NCI-H526 (cell line): Measurements from ENCODE around the gene GRIK5.

Experiments
- DNase-seq, 2 experiments: peaks; one replicate each; lab custom pipeline; 2025; lab: John Stamatoyannopoulos, UW

GRIK5 gene

DNA sequence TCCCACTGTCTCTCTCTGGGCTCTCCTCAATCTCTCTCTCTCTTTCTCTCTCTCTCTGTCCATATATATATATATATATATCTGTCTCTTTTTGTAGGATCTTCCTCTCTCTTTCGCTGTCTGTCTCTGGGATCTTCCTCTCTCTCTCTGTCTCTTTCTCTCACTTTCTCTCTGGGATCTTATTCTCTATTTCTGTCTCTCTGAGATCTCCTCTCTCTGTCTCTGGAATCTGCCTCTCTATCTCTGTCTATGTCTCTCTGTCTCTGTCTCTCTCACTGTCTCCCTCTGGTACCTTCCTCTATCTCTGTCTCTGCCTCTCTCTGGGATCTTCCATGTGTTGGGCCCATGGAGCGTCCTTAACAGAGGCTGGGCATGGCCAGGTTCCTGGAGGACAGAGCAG lies 79.4 kb downstream of the GRIK5 start:
- DNase-seq, result no peak

DNA sequence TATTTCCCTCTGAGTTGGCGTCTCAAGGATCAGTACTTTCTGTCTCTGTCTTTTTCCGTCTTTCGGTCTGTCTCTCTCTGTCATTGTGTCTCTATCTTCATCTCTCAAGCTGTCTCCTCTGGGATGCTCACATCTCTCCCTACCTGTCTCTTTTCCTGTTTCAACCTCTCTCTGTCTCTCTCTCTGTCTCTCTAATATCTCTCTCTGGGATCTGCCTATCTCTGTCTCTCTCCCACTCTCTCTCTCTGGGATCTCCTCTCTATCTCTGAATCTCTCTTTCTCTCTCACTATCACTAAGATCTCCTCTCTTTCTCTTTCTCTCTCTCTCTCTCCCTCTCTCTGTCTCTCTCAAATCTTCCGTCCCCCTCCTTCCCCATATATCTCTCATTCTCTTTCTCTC lies 80.0 kb downstream of the GRIK5 start:
- DNase-seq, result no peak

DNA sequence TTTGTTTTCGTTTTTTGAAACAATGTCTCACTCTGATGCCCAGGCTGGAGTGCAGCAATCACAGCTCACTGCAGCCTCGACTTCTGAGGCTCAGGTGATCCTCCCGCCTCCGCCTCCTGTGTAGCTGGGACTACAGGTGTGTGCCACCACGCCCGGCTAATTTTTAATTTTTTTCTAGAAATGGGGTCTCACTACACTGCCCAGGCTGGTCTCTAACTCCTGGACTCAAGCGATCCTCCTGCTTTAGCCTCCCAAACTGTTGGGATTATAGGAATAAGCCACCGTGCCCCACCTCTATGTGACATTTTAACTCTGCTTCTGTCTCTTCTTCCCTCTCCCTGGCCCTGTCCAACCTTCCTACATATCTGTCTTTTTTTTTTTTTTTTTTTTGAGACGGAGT lies 81.1 kb downstream of the GRIK5 start:
- DNase-seq, result no peak

GRCh38 chr19:41987141-41987860 lies 82.7 kb downstream of the GRIK5 start:
- no peak for DNase-seq

DNA sequence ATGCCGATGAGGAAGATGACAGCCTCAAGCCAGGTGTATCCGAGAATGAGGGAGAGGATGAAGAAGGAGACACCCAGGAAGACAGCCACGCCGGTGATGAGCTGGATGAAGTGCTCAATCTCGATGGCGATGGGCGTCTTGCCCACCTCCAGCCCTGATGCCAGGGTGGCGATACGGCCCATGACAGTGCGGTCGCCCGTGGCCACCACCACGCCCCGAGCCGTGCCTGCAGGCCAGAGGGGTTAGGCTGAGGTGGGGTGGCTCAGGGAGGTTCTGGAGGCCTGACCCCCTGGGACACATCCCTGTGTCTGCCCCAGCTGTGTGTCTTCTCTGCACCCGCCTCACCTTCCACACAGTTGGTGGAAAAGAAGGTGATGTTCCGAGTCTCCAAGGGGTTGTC lies 85.0 kb downstream of the GRIK5 start:
- DNase-seq, result no peak

DNA sequence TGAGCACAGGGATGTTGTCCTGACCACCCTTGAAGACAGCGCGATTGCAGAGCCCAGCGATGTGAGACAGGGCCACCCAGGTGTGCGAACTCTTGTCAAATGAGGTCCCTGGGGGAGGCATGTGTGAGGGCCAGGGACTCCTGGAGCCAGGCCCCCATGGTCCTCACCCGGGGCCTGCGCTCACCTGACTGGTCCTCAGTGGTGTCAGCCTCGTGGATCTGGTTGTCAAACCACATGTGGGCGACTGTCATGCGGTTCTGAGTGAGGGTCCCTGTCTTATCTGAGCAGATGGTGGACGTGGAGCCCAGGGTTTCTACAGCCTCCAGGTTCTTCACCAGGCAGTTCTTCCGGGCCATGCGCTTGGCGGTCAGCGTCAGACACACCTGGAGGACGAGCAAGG lies 88.3 kb downstream of the GRIK5 start:
- DNase-seq, result no peak

DNA sequence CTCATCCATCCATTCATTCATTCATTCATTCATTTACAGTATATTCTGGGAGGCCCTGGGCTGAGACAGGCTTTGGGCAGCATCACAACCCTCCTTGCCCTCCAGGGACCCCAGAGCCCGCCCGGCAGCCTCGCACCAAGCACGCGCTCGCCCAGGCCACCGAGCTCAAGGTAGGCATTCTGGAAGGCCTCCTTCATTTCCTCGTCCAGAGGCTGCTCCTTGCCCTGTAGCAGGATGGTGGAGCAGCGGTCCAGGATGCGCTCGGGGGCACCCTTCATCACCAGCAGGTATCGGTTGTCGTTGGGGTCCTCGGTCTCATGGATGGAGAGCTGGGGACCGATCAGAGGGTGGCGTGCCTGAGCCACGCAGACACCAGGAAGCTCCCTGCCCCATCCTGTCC lies 91.5 kb downstream of the GRIK5 start:
- DNase-seq, result no peak

- no peak for DNase-seq
These were observed 92.1 kb downstream of the GRIK5 start for GRCh38 chr19:41977916-41978315.

DNA sequence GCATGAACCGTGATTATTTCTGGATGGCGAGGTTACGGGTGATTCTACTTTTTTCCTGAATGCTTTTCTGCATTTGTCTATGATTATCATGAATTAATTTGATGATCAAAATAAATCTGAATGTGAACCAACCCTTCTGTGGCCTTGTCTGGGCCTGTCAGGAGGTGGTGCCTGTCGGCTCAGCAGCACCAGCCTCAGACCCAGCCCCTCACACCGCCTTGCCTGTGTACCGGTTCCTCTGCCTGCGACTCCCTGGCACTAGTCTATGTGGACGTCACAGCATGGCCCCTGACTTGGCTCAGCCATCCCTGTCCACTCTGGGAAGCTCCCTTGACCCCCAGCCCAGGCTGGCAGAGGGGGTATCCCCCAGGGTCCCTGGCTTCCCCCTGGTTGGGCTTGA lies 95.4 kb downstream of the GRIK5 start:
- no peak for DNase-seq

DNA sequence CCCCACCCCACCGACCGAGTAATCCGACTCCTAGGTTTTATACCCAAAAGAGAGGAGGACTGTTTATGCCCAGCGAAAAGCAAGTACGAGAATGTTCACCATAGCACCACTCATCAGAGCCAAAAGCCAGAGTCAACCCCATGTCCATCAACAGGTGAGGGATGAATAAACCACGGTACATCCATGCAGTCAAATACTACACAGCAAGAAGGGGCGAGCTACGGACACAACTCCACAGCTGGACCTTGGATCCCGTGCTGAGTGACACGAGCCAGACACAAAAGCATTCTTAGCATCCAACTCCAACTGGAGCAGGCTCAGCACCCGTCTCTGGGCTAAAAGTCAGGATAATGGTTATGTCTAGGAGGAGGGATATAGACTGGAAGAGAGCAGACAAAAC lies 98.6 kb downstream of the GRIK5 start:
- no peak for DNase-seq

GRCh38 chr19:41969772-41970458 lies 100.1 kb downstream of the GRIK5 start:
- DNase-seq, result no peak

DNA sequence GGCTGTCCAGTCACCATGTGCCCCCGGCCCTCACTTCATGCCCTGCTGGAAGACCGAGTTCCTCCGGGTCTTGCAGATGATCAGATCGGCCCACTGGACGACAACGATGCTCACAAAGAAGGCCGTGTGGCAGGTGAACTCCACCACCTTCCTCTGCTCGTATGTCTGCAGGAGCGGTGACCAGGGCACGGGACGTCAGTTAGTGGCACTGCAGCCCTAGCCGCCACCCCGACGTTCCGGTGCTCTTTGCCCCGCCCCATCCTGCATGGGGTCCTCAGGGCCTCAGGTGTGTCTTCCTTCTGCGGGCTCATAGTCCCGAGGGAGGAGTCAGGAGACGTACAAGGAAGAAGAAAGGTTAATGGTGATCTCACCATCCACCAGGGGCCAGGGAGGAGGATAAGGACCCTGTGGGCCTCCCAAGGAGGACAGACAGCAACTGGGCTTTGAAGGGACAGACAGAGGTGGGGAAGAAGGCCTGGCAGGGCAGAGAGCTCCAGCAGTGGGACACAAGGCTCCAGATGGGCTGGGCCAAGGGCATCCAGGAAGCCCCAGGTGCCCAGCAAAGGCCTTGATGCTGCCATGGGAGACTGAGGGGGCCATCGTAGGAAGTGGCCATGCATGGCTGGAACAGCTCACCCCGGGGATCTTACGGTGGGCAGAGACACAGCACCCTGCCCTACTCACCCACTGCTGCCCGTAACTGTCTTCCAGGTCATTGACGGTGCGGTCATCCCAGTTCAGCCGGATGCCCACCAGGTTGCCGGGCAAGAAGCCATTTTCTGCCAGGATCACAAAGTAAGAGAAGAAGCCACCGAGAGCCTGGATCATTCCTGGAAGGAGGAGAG lies 101.0 kb downstream of the GRIK5 start:
- no peak for DNase-seq

DNA sequence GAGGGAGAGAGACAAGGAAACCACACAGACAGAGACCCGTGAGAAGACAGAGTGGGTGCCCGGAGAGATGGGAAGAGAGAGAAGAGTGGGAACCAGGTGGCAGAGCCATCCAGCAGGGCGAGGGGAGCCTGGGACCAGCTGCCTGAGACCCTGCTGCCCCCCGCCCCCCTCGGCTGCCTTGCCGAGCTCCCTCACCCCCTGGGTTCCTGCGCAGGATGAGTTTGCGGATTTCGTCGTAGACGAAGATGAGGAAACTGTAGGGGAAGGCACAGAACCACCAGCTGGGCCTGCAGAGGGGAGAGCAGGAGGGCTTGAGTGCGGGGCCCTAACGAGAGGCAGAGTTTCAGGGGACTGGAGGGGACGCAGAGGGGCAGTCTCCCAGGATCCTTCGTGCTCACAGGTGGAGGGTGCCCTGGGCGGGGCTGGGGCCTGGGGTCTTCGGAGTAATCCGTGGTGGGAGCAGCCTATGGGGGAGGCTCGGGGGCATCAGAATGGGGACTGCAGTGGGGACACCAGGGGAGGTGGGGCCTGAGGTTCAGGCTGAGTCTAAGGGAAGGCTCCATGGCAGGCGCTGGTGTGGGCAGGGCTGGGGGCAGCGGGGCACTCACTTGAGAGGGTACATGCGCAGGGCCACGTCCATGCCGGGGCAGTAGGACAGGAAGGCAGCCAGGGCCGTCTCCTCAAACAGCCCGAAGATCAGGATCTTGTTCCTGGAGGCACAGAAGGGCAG lies 102.8 kb downstream of the GRIK5 start:
- no peak for DNase-seq

- no peak for DNase-seq
These were observed 104.9 kb downstream of the GRIK5 start for GRCh38 chr19:41965106-41965505.

DNA sequence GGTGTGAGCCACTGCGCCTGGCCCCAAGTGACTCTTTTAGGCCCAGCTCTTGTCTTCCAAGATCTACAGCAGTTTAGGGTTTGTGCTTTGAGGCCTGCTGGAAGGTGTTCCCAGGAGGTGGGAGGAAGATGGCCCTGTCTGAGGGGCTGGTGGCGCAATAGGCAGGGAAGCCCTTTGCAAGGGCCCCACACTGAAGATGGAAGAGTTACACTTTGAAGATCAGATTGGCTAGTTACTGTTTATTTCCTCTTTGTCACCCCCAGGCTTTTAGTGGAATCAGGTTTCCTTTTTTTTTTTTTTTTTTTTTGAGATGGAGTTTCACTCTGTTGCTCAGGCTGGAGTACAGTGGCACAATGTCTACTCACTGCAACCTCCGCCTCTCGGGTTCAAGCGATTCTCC lies 109.0 kb downstream of the GRIK5 start:
- no peak for DNase-seq

- peak; percentile 98 to 99 for DNase-seq
These were observed 110.7 kb downstream of the GRIK5 start, which contains the start of gene RABAC1 for GRCh38 chr19:41959056-41960053. TSS of gene RABAC1 (minus strand) at chr19:41959321. CDS start at chr19:41959292, 29 bp downstream.

DNA sequence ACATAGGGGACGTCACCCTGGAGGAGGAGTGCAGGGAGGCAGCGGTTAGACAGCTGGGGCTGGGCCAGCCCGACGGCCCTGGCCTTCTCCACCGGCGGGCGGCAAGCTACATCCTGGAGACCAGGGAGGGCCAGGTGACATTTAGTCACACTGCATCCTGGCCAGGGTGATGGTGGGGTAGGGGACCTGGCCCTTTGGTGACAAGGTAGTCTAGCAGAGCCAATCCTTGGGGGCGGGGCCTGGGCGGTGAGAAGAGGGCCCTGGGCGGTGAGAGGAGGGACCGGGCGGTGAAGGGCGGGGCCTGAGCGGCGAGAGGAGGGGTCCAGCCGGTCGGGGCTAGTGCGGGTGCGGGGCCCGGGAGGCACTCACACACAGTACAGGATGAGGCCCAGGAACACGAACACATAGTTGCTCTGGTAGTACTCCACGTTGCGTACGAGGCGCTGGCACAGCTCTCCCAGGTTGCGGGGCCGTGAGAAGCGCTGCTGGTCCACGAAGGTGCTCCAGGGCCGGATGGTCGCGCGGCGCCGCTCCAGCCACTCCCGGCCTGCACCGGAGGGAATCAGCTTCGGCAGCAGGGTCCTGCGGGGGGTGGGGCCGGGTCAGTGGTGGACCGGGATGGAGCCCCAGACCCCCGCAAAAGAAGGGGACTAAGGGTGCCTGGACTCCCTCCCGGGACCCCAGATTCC lies 111.5 kb downstream of the GRIK5 start:
- peak; percentile 74 to 96 for DNase-seq

DNA sequence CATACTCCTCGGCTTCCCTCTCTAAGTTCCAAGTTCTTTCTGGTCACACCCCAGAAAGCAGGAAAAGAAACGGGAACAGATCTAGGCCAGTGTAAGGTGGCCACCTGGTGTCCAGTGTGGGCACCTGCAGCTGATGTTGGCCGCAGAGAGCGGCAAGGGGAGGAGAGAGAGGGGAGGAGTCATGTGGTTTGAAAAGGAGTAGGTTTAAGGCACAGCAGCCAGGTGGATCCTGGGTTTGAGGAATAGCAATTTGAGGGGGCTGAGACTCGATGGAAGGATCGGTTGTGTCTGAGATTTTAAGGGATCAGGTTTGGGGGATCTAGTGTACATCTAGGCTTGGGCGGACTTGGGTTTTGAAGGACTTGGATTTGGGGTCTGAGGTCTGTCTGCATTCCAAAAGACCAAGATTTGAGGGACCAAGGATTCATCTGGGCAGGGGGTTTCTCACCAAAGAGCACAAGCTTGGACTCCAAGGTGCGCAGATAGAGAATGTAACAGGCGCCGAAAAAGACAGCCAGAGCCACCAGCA lies 112.1 kb downstream of the GRIK5 start:
- peak; percentile 92 to 97 for DNase-seq

- DNase-seq, result no peak
These were observed 112.7 kb downstream of the GRIK5 start for GRCh38 chr19:41957161-41957837.
